ENCODE measurements around the gene CCDC196. TPM values are rescaled to one million over a fixed set of nuclear protein-coding genes. Genes with fewer than 3 reads are reported as not detected.

Gene CCDC196
- total and polyA plus RNA-seq, 10 of the 15 experiments (the other 5 are each of a cell fraction or from before 2014, with no cell fraction given) = 0.03 to 0.52 (median 0.28) TPM; not detected in 7

DNA sequence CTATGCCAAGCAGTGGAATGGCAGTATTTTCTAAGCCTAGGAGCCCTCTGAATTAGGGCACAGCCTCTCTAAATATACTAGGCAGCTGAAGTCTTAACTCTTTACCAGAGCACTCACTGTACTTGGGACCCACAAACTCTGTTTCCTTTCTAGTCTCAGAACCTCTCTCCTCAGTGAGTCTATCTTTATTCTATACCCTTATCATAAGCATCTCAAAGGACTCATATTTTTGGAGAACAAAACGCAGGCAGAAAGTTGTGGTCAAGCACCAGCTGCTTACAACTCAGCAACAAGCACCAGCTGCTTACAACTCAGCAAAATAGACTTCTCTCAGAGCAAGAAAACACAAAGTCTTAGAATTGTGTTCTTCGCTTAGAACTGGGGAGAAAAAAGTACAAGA is 993 bp downstream of the CCDC196 start:
- no peak overlapping the region for H3K4me2 ChIP-seq (ENCODE audit: control insufficient read depth, insufficient read depth)
- ATAC-seq (no peak), FAIRE-seq (no peak), DNase-seq (ENCODE audit: low read depth, low spot score) (no peak)
- no peak overlapping the region for H3K27ac ChIP-seq (ENCODE audit: control insufficient read depth, insufficient read depth)
- H3K9me3 ChIP-seq (replicated peaks; ENCODE audit: control insufficient read depth, insufficient read depth, low read length) = no peaks in the 10 kb centered on the region
- no peak overlapping the region for H2AFZ ChIP-seq (ENCODE audit: control insufficient read depth, low read depth, low read length)
- in situ Hi-C loops (cut with MboI) (no loop called here), intact Hi-C loops (cut with micrococcal nuclease; ENCODE audit: unreplicated experiment) (no loop called here)
- no peaks in the 10 kb centered on the region for H3K27me3 ChIP-seq (replicated peaks in 1 of 2; ENCODE audit: control insufficient read depth in 2 of 2, insufficient read depth in 2 of 2, low read length in 1 of 2)
- no peaks in the 10 kb centered on the region for H3K4me1 ChIP-seq (ENCODE audit: control insufficient read depth, insufficient read depth, low read length)
- no peaks in the 10 kb centered on the region for H3K79me2 ChIP-seq (ENCODE audit: control insufficient read depth, insufficient read depth, low read length)
- WGBS (ENCODE audit: insufficient coverage, insufficient replicate concordance, low lambda C conversion rate, missing lambda C conversion rate) = 50% methylated on average over 2 of the region's 2 CpGs
- H3K4me3 ChIP-seq = no peak overlapping the region
- H3K36me3 ChIP-seq (ENCODE audit: control insufficient read depth in 2 of 2, insufficient read depth in 2 of 2, low read length in 1 of 2) = no peaks in the 10 kb centered on the region
- H4K20me1 ChIP-seq (ENCODE audit: control insufficient read depth, insufficient read depth) = no peaks in the 10 kb centered on the region
- TF ChIP-seq SUPT20H (IDR thresholded peaks at IDR 0.05; ENCODE audit: borderline replicate concordance, control insufficient read depth, low read depth, low read length) (no peak), E2F8 (IDR thresholded peaks at IDR 0.05; ENCODE audit: low read depth, partially characterized antibody) (no peak), ZBED1 (IDR thresholded peaks at IDR 0.05; ENCODE audit: borderline replicate concordance) (no peak), RAD21 (IDR thresholded peaks at IDR 0.05; ENCODE audit: insufficient read depth, low read depth, low read length) (no peak)
- TF ChIP-seq, protein P1, sequence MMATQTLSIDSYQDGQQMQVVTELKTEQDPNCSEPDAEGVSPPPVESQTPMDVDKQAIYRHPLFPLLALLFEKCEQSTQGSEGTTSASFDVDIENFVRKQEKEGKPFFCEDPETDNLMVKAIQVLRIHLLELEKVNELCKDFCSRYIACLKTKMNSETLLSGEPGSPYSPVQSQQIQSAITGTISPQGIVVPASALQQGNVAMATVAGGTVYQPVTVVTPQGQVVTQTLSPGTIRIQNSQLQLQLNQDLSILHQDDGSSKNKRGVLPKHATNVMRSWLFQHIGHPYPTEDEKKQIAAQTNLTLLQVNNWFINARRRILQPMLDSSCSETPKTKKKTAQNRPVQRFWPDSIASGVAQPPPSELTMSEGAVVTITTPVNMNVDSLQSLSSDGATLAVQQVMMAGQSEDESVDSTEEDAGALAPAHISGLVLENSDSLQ (IDR thresholded peaks at IDR 0.05) = no peak
- BruUV-seq (replicated peaks) = no TSS peak
- RAD21 ChIA-PET (ENCODE audit: unreplicated experiment) = no interaction called here
- no peak overlapping the region for H3K9ac ChIP-seq (ENCODE audit: control insufficient read depth, insufficient read depth, low read length)
- CTCF ChIA-PET = interaction anchor here (0.6 kb wide), 1 partner anchor 52 kb away, joined by 3 read pairs; no protein-coding TSS in a partner anchor
- POLR2A ChIA-PET = no interaction called here
- SMC1A ChIA-PET (ENCODE audit: uncharacterized antibody, unreplicated experiment) = interaction anchor here (0.8 to 0.9 kb wide), 2 partner anchors 8 to 10 kb away, joined by 3 read pairs; no protein-coding TSS in a partner anchor
